Psoas muscle (tissue), 8 donors: ENCODE results near the gene GMPR2. TPM values are rescaled to one million over a fixed set of nuclear protein-coding genes. Genes with fewer than 3 reads are reported as not detected.
A peak's percentile ranks its signal among the peaks of the same experiment; 100 is the strongest.
"Not testable (repeated sequence)": the region's sequence is repeated elsewhere in the genome, so short reads cannot be mapped to it uniquely, and the experiment has no call there.

Experiments used
- ATAC-seq, 4 donors: fragments of 200-7000 bp; cut with Tn5 transposase; one replicate each; pipeline ENCODE4 v1.9.1; 2020; ENCODE audit warnings: moderate library complexity in 3 of 4, mild to moderate bottlenecking in 2 of 4
- DNase-seq, 2 donors: peaks; one replicate each; pipeline ENCODE4 v3.0.0-alpha.2; 2020
- H3K27ac ChIP-seq: fragments of 200-600 bp; one replicate; pipeline ENCODE4 v1.8.0; 2022
- H3K27me3 ChIP-seq, 3 donors: fragments of 200-600 bp in 1 of 3; one replicate each; pipeline versions ENCODE4 v1.6.1 to v1.8.0; 2013 to 2022; ENCODE audit warnings: low read length in 2 of 3, mild to moderate bottlenecking in 2 of 3, moderate library complexity in 1 of 3; ENCODE audit not compliant: insufficient read depth in 3 of 3
- H3K36me3 ChIP-seq, 2 donors: fragments of 200-600 bp in 1 of 2; one replicate each; pipeline versions ENCODE4 v1.6.1 to v1.8.0; 2013 to 2022; ENCODE audit warnings: low read depth in 1 of 2, mild to moderate bottlenecking in 1 of 2, moderate library complexity in 1 of 2; ENCODE audit not compliant: insufficient read depth in 1 of 2
- H3K4me1 ChIP-seq: fragments of 200-600 bp; one replicate; pipeline ENCODE4 v1.8.0; 2022
- H3K4me3 ChIP-seq: fragments of 200-600 bp; one replicate; pipeline ENCODE4 v1.8.0; 2022; ENCODE audit warnings: mild to moderate bottlenecking
- H3K9me3 ChIP-seq: fragments of 200-600 bp; one replicate; pipeline ENCODE4 v1.8.0; 2022
- WGBS, 3 donors: extraction: QIAGEN DNeasy Blood & Tissue Kit; methylation state at CpG; one replicate each; pipeline versions ENCODE4 v1.1.6 to v1.1.7; 2013; 5-methylcytosine and 5-hydroxymethylcytosine counted together
- intact Hi-C, 2 donors: fragments of 100-400 bp; cut with DNase I; formaldehyde crosslinking; loops; one replicate each; pipeline versions ENCODE4 v1.11.0 to v1.14.2; 2022
- polyA plus RNA-seq, 3 donors: library from polyadenylated mRNA; stranded (reverse); fragments of 200-250 nt; gene quantifications; one replicate each; pipeline ENCODE4 v1.2.3, GENCODE V29; 2013
- total RNA-seq, 4 donors: library from RNA; stranded (reverse); fragmentation: NEBNext Ultra II Directional in 2 of 4; extraction: Animal tissue kit (Norgen Biotek cat#: 25700) in 2 of 4; gene quantifications; one replicate each; pipeline versions ENCODE4 v1.2.1 to v1.2.4, GENCODE V29; 2021 to 2023
- TF ChIP-seq, protein P1 (sequence below): fragments of 200-600 bp; IDR thresholded peaks from one replicate; pipeline ENCODE4 v1.8.0; 2022; ENCODE audit warnings: antibody characterized with exemption
- donor health status: healthy with polysubstance abuse.
- donor health status: DM: no; HTN: no; CAD: no; lungs with moderate emphysema.
- donor health status: Bipolar disorder and iron deficiency.
- donor health status: healthy.
- donor health status: DM: yes; HTN: yes; CAD: no.
- donor health status: DM: no; HTN: no; CAD: no.
- donor health status: DM: no; HTN: no; CAD: no.
- donor health status: DM: yes; HTN: yes; CAD: no.

Gene GMPR2
- total and polyA plus RNA-seq, 7 donors: 17.7 to 33.1 (median 24.0) TPM

DNA sequence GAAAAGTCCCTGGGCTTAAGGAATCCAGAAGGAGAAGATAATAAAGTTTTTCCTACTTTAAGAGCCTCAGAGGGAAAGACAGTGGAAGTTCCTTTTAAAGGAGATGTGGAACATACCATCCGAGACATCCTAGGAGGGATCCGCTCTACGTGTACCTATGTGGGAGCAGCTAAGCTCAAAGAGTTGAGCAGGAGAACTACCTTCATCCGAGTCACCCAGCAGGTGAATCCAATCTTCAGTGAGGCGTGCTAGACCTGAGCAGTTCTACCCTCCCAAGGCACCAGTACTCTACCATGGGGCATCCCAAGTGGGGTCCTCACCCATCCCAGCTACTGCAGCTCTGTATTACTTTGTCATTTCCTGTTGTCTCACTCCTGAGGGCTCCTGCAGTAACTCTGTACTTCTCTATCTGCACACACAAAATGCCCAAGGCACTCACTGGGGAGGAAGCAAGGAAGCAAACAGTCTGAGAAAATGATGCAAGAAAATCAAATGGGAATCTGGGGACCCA lies 5.9 kb downstream of the GMPR2 start:
- DNase-seq (no peak), ATAC-seq (no peak)
- Histone ChIP-seq H3K9me3 (no peaks in the 10 kb centered on the region), H3K4me3 (no peak overlapping the region), H3K27me3 (no peaks in the 10 kb centered on the region), H3K27ac (no peak overlapping the region), H3K36me3 (peaks cover 27 to 79% of the 10 kb centered on the region in 2 donors), H3K4me1 (peaks cover 73% of the 10 kb centered on the region)
- TF ChIP-seq, protein P1, sequence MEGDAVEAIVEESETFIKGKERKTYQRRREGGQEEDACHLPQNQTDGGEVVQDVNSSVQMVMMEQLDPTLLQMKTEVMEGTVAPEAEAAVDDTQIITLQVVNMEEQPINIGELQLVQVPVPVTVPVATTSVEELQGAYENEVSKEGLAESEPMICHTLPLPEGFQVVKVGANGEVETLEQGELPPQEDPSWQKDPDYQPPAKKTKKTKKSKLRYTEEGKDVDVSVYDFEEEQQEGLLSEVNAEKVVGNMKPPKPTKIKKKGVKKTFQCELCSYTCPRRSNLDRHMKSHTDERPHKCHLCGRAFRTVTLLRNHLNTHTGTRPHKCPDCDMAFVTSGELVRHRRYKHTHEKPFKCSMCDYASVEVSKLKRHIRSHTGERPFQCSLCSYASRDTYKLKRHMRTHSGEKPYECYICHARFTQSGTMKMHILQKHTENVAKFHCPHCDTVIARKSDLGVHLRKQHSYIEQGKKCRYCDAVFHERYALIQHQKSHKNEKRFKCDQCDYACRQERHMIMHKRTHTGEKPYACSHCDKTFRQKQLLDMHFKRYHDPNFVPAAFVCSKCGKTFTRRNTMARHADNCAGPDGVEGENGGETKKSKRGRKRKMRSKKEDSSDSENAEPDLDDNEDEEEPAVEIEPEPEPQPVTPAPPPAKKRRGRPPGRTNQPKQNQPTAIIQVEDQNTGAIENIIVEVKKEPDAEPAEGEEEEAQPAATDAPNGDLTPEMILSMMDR: no peak
- intact Hi-C loops: no loop called here
- 86 to 92% (median 87%) methylated on average over 5 of the region's 5 CpGs for WGBS, 3 donors

- 86 to 91% (median 86%) methylated on average over 9 of the region's 9 CpGs for WGBS, 3 donors
- TF ChIP-seq, protein P1: no peak
- DNase-seq: no peak
- intact Hi-C loops: loop anchor here (5.0 to 10.0 kb wide), 2 partner anchors 194 to 197 kb away; no protein-coding TSS in a partner anchor
- Histone ChIP-seq H3K36me3 (peaks cover 27 to 63% of the 10 kb centered on the region in 2 donors), H3K9me3 (no peaks in the 10 kb centered on the region), H3K27me3 (no peaks in the 10 kb centered on the region), H3K27ac (peak overlapping the region; percentile 92), H3K4me3 (no peak overlapping the region), H3K4me1 (peaks cover 57% of the 10 kb centered on the region)
- ATAC-seq: no peak
These were observed 7.6 kb downstream of the GMPR2 start for GRCh38 chr14:24240110-24240918.

DNA sequence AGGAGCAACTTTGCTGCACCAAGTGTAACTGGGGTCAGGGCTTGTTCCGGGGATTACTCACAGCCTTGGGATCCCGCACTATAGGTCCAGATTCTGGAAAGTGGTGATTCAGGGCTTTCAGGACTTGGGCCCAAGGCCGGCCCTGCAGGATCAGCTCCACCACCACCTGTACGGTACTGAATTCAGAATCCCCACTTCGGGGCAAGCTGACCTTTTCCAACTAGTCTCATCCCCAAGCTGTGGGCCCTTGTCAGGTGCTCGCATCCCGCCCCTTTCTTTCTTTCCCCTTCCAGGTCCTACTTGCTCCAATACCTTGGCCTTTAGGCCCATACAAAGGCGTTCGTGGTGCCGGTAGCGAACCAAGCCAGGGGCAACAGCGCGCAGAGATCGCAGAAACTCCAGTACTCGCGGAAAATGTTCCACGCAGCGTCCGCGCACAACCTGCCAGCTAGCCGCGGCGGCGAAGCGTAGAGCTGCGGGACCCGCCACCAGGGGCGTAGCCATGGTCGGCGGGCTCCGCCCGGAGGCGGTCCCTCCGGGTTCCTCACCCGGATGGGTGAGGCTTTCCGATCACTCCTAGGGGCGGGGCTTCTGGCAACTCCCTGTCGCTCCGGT lies 9.2 kb downstream of the GMPR2 start:
- H3K27ac ChIP-seq: peak overlapping the region; percentile 92
- DNase-seq: peak; percentile 94 to 97
- peak; percentile 87 to 92 (median 90) for ATAC-seq
- no peaks in the 10 kb centered on the region for H3K27me3 ChIP-seq
- peaks cover 44% of the 10 kb centered on the region for H3K4me1 ChIP-seq
- 1% methylated on average over 37 to 39 of the region's 39 CpGs for WGBS, 3 donors
- H3K36me3 ChIP-seq: peaks cover 17 to 47% of the 10 kb centered on the region in 2 donors
- peak overlapping the region; percentile 71 for H3K4me3 ChIP-seq
- TF ChIP-seq, protein P1: peak; percentile 65
- intact Hi-C loops: loop anchor here (2.0 to 10.0 kb wide), 3 partner anchors 29 to 195 kb away; partner anchors contain the start of gene RABGGTA (in 1 of the 2)
- H3K9me3 ChIP-seq: no peaks in the 10 kb centered on the region

- H3K4me3 ChIP-seq: peak overlapping the region; percentile 71
- ATAC-seq: peak in 1 of 4 donors; percentile 0
- peak in 1 of 2 donors; percentile 64 for DNase-seq
- TF ChIP-seq, protein P1: no peak
- intact Hi-C loops: loop anchor here (1.0 to 10.0 kb wide), 4 partner anchors 27 to 194 kb away; partner anchors contain the start of gene RABGGTA (in 1 of the 2)
- no peaks in the 10 kb centered on the region for H3K27me3 ChIP-seq
- H3K27ac ChIP-seq: peak overlapping the region; percentile 92
- H3K4me1 ChIP-seq: peaks cover 32% of the 10 kb centered on the region
- peaks cover 13 to 32% of the 10 kb centered on the region in 2 donors for H3K36me3 ChIP-seq
- H3K9me3 ChIP-seq: no peaks in the 10 kb centered on the region
- 57 to 66% (median 60%) methylated on average over 10 of the region's 10 CpGs for WGBS, 3 donors
These were observed 10.7 kb downstream of the GMPR2 start for GRCh38 chr14:24243336-24243836.

- not testable (repeated sequence) for H3K27ac ChIP-seq, ATAC-seq, H3K27me3 ChIP-seq, DNase-seq, H3K4me3 ChIP-seq, H3K9me3 ChIP-seq
- peaks cover 6 to 12% of the 10 kb centered on the region in 2 donors for H3K36me3 ChIP-seq
- WGBS, 3 donors: 85 to 92% (median 91%) methylated on average over 11 of the region's 11 CpGs
- intact Hi-C loops: loop anchor here in 1 of 2 donors (2.0 to 10.0 kb wide), 2 partner anchors 53 to 189 kb away; partner anchors contain the start of genes DHRS1 and NOP9
- H3K4me1 ChIP-seq: peaks cover 16% of the 10 kb centered on the region
These were observed 12.6 kb downstream of the GMPR2 start for GRCh38 chr14:24245350-24245749.
